HG03457 (cell line): ENCODE measurements around the gene CUL4B.
A peak's percentile ranks its signal among the peaks of the same experiment; 100 is the strongest.
"Not testable (repeated sequence)": the region's sequence is repeated elsewhere in the genome, so short reads cannot be mapped to it uniquely, and the experiment has no call there.

Source experiments
- ATAC-seq: cut with Tn5 transposase; IDR thresholded peaks from one replicate; pipeline ENCODE4 v1.9.1; 2021; ENCODE audit warnings: moderate number of reproducible peaks; ENCODE audit not compliant: unreplicated experiment

Gene CUL4B

GRCh38 chrX:120560842-120561633 lies at the start of gene CUL4B:
Gene CUL4B, minus strand, starts transcription at chrX:120560962. Its CDS starts 324 bp downstream, at chrX:120560638.
- peak; percentile 81 for ATAC-seq

GRCh38 chrX:120604361-120604782 lies 43.6 kb upstream of the CUL4B start:
- ATAC-seq: no peak

GRCh38 chrX:120603707-120604360 lies 43.1 kb upstream of the CUL4B start, which contains the start of gene MCTS1:
Gene MCTS1, plus strand, starts transcription at chrX:120604101. Its CDS starts 136 bp downstream, at chrX:120604237.
- ATAC-seq: peak; percentile 91

- ATAC-seq: no peak
These were observed 24.9 kb upstream of the CUL4B start for GRCh38 chrX:120585702-120586101.

- ATAC-seq: no peak
These were observed 14.8 kb upstream of the CUL4B start for GRCh38 chrX:120575379-120576114.

- not testable (repeated sequence) for ATAC-seq
These were observed 13.0 kb upstream of the CUL4B start for GRCh38 chrX:120573806-120574205.

- no peak for ATAC-seq
These were observed 9.3 kb upstream of the CUL4B start for GRCh38 chrX:120570011-120570600.

GRCh38 chrX:120568609-120569008 lies 7.8 kb upstream of the CUL4B start:
- ATAC-seq: no peak

GRCh38 chrX:120568035-120568434 lies 7.3 kb upstream of the CUL4B start:
- ATAC-seq: no peak

GRCh38 chrX:120566817-120567216 lies 6.1 kb upstream of the CUL4B start:
- ATAC-seq: no peak

GRCh38 chrX:120564925-120565324 lies 4.2 kb upstream of the CUL4B start:
- no peak for ATAC-seq

- no peak for ATAC-seq
These were observed 1.8 kb upstream of the CUL4B start for GRCh38 chrX:120562569-120562926.

- ATAC-seq: no peak
These were observed 1.1 kb upstream of the CUL4B start for GRCh38 chrX:120561634-120562568.

- peak; percentile 21 for ATAC-seq
These were observed 339 bp downstream of the CUL4B start for GRCh38 chrX:120560405-120560841.

GRCh38 chrX:120559804-120560203 lies 958 bp downstream of the CUL4B start:
- no peak for ATAC-seq

GRCh38 chrX:120556251-120556650 lies 4.5 kb downstream of the CUL4B start:
- ATAC-seq: no peak

- ATAC-seq: no peak
These were observed 11.0 kb downstream of the CUL4B start for GRCh38 chrX:120549483-120550452.

GRCh38 chrX:120536061-120536460 lies 24.7 kb downstream of the CUL4B start:
- no peak for ATAC-seq
